ENCODE data around the gene ITLN1. TPM values are rescaled to one million over a fixed set of nuclear protein-coding genes. Genes with fewer than 3 reads are reported as not detected.
"Not testable (repeated sequence)": the region's sequence is repeated elsewhere in the genome, so short reads cannot be mapped to it uniquely, and the experiment has no call there.

Gene ITLN1
- total RNA-seq, 1 donor from 2014 or later: not detected

- Mint-ChIP-seq H3K27ac (ENCODE audit: unreplicated experiment) (no peak overlapping the region), H3K9me3 (ENCODE audit: unreplicated experiment) (no peaks in the 10 kb centered on the region), H3K27me3 (ENCODE audit: unreplicated experiment) (no peaks in the 10 kb centered on the region), H3K4me3 (ENCODE audit: unreplicated experiment) (no peak overlapping the region), H3K36me3 (ENCODE audit: unreplicated experiment) (no peaks in the 10 kb centered on the region), H3K4me1 (ENCODE audit: unreplicated experiment) (no peaks in the 10 kb centered on the region)
- no peak for TF ChIP-seq CTCF (IDR thresholded peaks at IDR 0.05)
- no peak for DNase-seq (ENCODE audit: extremely low spot score, unreplicated experiment)
Observed at GRCh38 chr1:160880216-160880615, 4.8 kb downstream of the ITLN1 start.

GRCh38 chr1:160879056-160879455 is 5.9 kb downstream of the ITLN1 start:
- no peak for TF ChIP-seq CTCF (IDR thresholded peaks at IDR 0.05)
- H3K27me3 Mint-ChIP-seq (ENCODE audit: unreplicated experiment): no peaks in the 10 kb centered on the region
- no peaks in the 10 kb centered on the region for H3K36me3 Mint-ChIP-seq (ENCODE audit: unreplicated experiment)
- no peak overlapping the region for H3K27ac Mint-ChIP-seq (ENCODE audit: unreplicated experiment)
- no peaks in the 10 kb centered on the region for H3K4me1 Mint-ChIP-seq (ENCODE audit: unreplicated experiment)
- H3K4me3 Mint-ChIP-seq (ENCODE audit: unreplicated experiment): no peak overlapping the region
- no peaks in the 10 kb centered on the region for H3K9me3 Mint-ChIP-seq (ENCODE audit: unreplicated experiment)
- DNase-seq (ENCODE audit: extremely low spot score, unreplicated experiment): no peak

GRCh38 chr1:160877221-160877620 is 7.8 kb downstream of the ITLN1 start:
- DNase-seq (ENCODE audit: extremely low spot score, unreplicated experiment): no peak
- no peaks in the 10 kb centered on the region for H3K27me3 Mint-ChIP-seq (ENCODE audit: unreplicated experiment)
- no peaks in the 10 kb centered on the region for H3K4me1 Mint-ChIP-seq (ENCODE audit: unreplicated experiment)
- H3K4me3 Mint-ChIP-seq (ENCODE audit: unreplicated experiment): no peak overlapping the region
- H3K27ac Mint-ChIP-seq (ENCODE audit: unreplicated experiment): no peak overlapping the region
- no peak for TF ChIP-seq CTCF (IDR thresholded peaks at IDR 0.05)
- H3K9me3 Mint-ChIP-seq (ENCODE audit: unreplicated experiment): no peaks in the 10 kb centered on the region
- no peaks in the 10 kb centered on the region for H3K36me3 Mint-ChIP-seq (ENCODE audit: unreplicated experiment)

GRCh38 chr1:160876311-160876710 is 8.7 kb downstream of the ITLN1 start:
- H3K36me3 Mint-ChIP-seq (ENCODE audit: unreplicated experiment): no peaks in the 10 kb centered on the region
- no peaks in the 10 kb centered on the region for H3K9me3 Mint-ChIP-seq (ENCODE audit: unreplicated experiment)
- no peaks in the 10 kb centered on the region for H3K4me1 Mint-ChIP-seq (ENCODE audit: unreplicated experiment)
- no peak for TF ChIP-seq CTCF (IDR thresholded peaks at IDR 0.05)
- H3K27ac Mint-ChIP-seq (ENCODE audit: unreplicated experiment): no peak overlapping the region
- no peaks in the 10 kb centered on the region for H3K27me3 Mint-ChIP-seq (ENCODE audit: unreplicated experiment)
- no peak overlapping the region for H3K4me3 Mint-ChIP-seq (ENCODE audit: unreplicated experiment)
- no peak for DNase-seq (ENCODE audit: extremely low spot score, unreplicated experiment)

GRCh38 chr1:160875591-160875990 is 9.4 kb downstream of the ITLN1 start:
- not testable (repeated sequence) for H3K4me3 Mint-ChIP-seq (ENCODE audit: unreplicated experiment); DNase-seq (ENCODE audit: extremely low spot score, unreplicated experiment); H3K4me1 Mint-ChIP-seq (ENCODE audit: unreplicated experiment); H3K36me3 Mint-ChIP-seq (ENCODE audit: unreplicated experiment); H3K9me3 Mint-ChIP-seq (ENCODE audit: unreplicated experiment); H3K27ac Mint-ChIP-seq (ENCODE audit: unreplicated experiment); H3K27me3 Mint-ChIP-seq (ENCODE audit: unreplicated experiment)

GRCh38 chr1:160874935-160875334 is 10.0 kb downstream of the ITLN1 start:
- no peaks in the 10 kb centered on the region for H3K9me3 Mint-ChIP-seq (ENCODE audit: unreplicated experiment)
- H3K4me1 Mint-ChIP-seq (ENCODE audit: unreplicated experiment): no peaks in the 10 kb centered on the region

More at GRCh38 chr1:160874935-160875334, 10.0 kb downstream of the ITLN1 start:
- Mint-ChIP-seq H3K4me3 (ENCODE audit: unreplicated experiment) (no peak overlapping the region), H3K27ac (ENCODE audit: unreplicated experiment) (no peak overlapping the region), H3K36me3 (ENCODE audit: unreplicated experiment) (no peaks in the 10 kb centered on the region), H3K27me3 (ENCODE audit: unreplicated experiment) (no peaks in the 10 kb centered on the region)
- DNase-seq (ENCODE audit: extremely low spot score, unreplicated experiment): no peak
- TF ChIP-seq CTCF (IDR thresholded peaks at IDR 0.05): no peak
